Hematopoietic multipotent progenitor cell treated with erythropoietin and hydrocortisone succinate and interleukin-3 and kit ligand, for 6 days (in vitro differentiated cells): ENCODE measurements around the gene VAV1.
"Not testable (repeated sequence)": the region's sequence is repeated elsewhere in the genome, so short reads cannot be mapped to it uniquely, and the experiment has no call there.

ENCODE experiments used
- DNase-seq: peaks from one replicate; pipeline ENCODE4 v3.0.0-alpha.2; 2015

VAV1 gene

GRCh38 chr19:6737284-6737872, 35.1 kb upstream of the VAV1 start, which contains the start of gene GPR108:
GPR108 (minus strand) TSS chr19:6737580; CDS start chr19:6737576, 4 bp downstream.
- DNase-seq = peak; percentile 100

- peak; percentile 96 for DNase-seq
Measured at GRCh38 chr19:6737873-6738786, 34.4 kb upstream of the VAV1 start.

GRCh38 chr19:6738787-6739389, 33.6 kb upstream of the VAV1 start:
- peak; percentile 39 for DNase-seq

- DNase-seq = peak; percentile 89
Measured at GRCh38 chr19:6739390-6739882, 33.1 kb upstream of the VAV1 start, which contains the start of gene TRIP10. TRIP10 (plus strand) TSS chr19:6739680; CDS start chr19:6739762, 82 bp downstream.

- no peak for DNase-seq
Measured at GRCh38 chr19:6739883-6740588, 32.5 kb upstream of the VAV1 start.

- no peak for DNase-seq
Measured at GRCh38 chr19:6740589-6741343, 31.7 kb upstream of the VAV1 start.

GRCh38 chr19:6743066-6743465, 29.4 kb upstream of the VAV1 start:
- DNase-seq = no peak

- no peak for DNase-seq
Measured at GRCh38 chr19:6743714-6744380, 28.7 kb upstream of the VAV1 start.

GRCh38 chr19:6744381-6745301, 27.9 kb upstream of the VAV1 start:
- no peak for DNase-seq

- DNase-seq = no peak
Measured at GRCh38 chr19:6745965-6746364, 26.5 kb upstream of the VAV1 start.

- DNase-seq = not testable (repeated sequence)
Measured at GRCh38 chr19:6748543-6748942, 24.0 kb upstream of the VAV1 start.

GRCh38 chr19:6750062-6750461, 22.4 kb upstream of the VAV1 start:
- DNase-seq = no peak

- DNase-seq = no peak
Measured at GRCh38 chr19:6751189-6751588, 21.3 kb upstream of the VAV1 start.

- no peak for DNase-seq
Measured at GRCh38 chr19:6752256-6753177, 20.0 kb upstream of the VAV1 start.

GRCh38 chr19:6753178-6754031, 19.1 kb upstream of the VAV1 start:
- DNase-seq = peak; percentile 99

GRCh38 chr19:6754136-6754535, 18.4 kb upstream of the VAV1 start:
- DNase-seq = no peak

- DNase-seq = no peak
Measured at GRCh38 chr19:6754653-6755463, 17.6 kb upstream of the VAV1 start.
